Liver (tissue), 9 donors: ENCODE data around the gene MED15. TPM values are rescaled to one million over a fixed set of nuclear protein-coding genes. Genes with fewer than 3 reads are reported as not detected.

Experiments used
- DNase-seq: peaks from one replicate; pipeline ENCODE4 v3.0.0-alpha.2; 2017; ENCODE audit warnings: low spot score
- H3K27ac ChIP-seq, 2 donors: one replicate each; pipeline ENCODE4 v1.7.0; 2013; ENCODE audit warnings: inconsistent platforms in 2 of 2, low read length in 2 of 2, control low read depth in 1 of 2, low read depth in 1 of 2, mild to moderate bottlenecking in 1 of 2
- H3K27me3 ChIP-seq, 4 donors: one replicate each; pipeline versions ENCODE4 v1.6.1 to v1.7.0; 2013; ENCODE audit warnings: low read length in 3 of 4, inconsistent platforms in 1 of 4, mild to moderate bottlenecking in 1 of 4, moderate library complexity in 1 of 4; ENCODE audit not compliant: control insufficient read depth in 4 of 4, insufficient read depth in 4 of 4
- H3K36me3 ChIP-seq, 4 donors: one replicate each; pipeline versions ENCODE4 v1.6.1 to v1.7.0; 2013; ENCODE audit warnings: low read length in 3 of 4, mild to moderate bottlenecking in 3 of 4, low read depth in 1 of 4, moderate library complexity in 1 of 4; ENCODE audit not compliant: control insufficient read depth in 4 of 4, insufficient read depth in 3 of 4
- H3K4me1 ChIP-seq, 4 donors: one replicate each; pipeline versions ENCODE4 v1.6.1 to v1.7.0; 2013; ENCODE audit warnings: low read length in 3 of 4, mild to moderate bottlenecking in 3 of 4, moderate library complexity in 1 of 4; ENCODE audit not compliant: control insufficient read depth in 4 of 4, insufficient read depth in 4 of 4
- H3K4me3 ChIP-seq, 3 donors: one replicate each; pipeline versions ENCODE4 v1.6.1 to v1.7.0; 2013; ENCODE audit warnings: low read length in 3 of 3, control low read depth in 1 of 3, low read depth in 1 of 3, mild to moderate bottlenecking in 1 of 3
- H3K9ac ChIP-seq, 2 donors: one replicate each; pipeline ENCODE4 v1.7.0; 2013; ENCODE audit warnings: low read length in 2 of 2, mild to moderate bottlenecking in 2 of 2, moderate library complexity in 2 of 2, control low read depth in 1 of 2, low read depth in 1 of 2
- H3K9me3 ChIP-seq, 4 donors: one replicate each; pipeline versions ENCODE4 v1.6.1 to v1.7.0; 2013; ENCODE audit warnings: low read length in 3 of 4; ENCODE audit not compliant: control insufficient read depth in 4 of 4
- CTCF ChIP-seq: fragments of 150-350 bp; IDR thresholded peaks from 2 replicates; pipeline ENCODE4 v1.5.1; 2017; ENCODE audit warnings: improper control_type of control experiment, low read depth, low read length; ENCODE audit not compliant: missing input control
- EGR1 ChIP-seq, 2 donors: IDR thresholded peaks; 2 replicates each; pipeline ENCODE4 v1.6.1; 2016 to 2018; ENCODE audit warnings: antibody characterized with exemption in 2 of 2, low read depth in 2 of 2
- FOXA1 ChIP-seq: IDR thresholded peaks from 2 replicates; pipeline ENCODE4 v1.6.1; 2016; ENCODE audit warnings: antibody characterized with exemption
- FOXA2 ChIP-seq: IDR thresholded peaks from 2 replicates; pipeline ENCODE4 v1.6.1; 2016; ENCODE audit warnings: antibody characterized with exemption
- GABPA ChIP-seq, 2 donors: IDR thresholded peaks in 1 of 2; conservative IDR thresholded peaks in 1 of 2; 2 replicates each; pipeline ENCODE4 v1.6.1; 2016; ENCODE audit warnings: antibody characterized with exemption in 2 of 2, mild to moderate bottlenecking in 1 of 2, moderate library complexity in 1 of 2
- HNF4A ChIP-seq, 2 donors: conservative IDR thresholded peaks; 2 replicates each; pipeline ENCODE4 v1.6.1; 2016; ENCODE audit warnings: antibody characterized with exemption in 2 of 2, mild to moderate bottlenecking in 2 of 2
- HNF4G ChIP-seq: IDR thresholded peaks from 2 replicates; pipeline ENCODE4 v1.6.1; 2016; ENCODE audit warnings: antibody characterized with exemption
- JUND ChIP-seq, 2 donors: IDR thresholded peaks; 2 replicates each; pipeline ENCODE4 v1.6.1; 2016; ENCODE audit warnings: antibody characterized with exemption in 2 of 2
- NR2F2 ChIP-seq: IDR thresholded peaks from 2 replicates; pipeline ENCODE4 v1.6.1; 2016; ENCODE audit warnings: antibody characterized with exemption
- RAD21 ChIP-seq, 2 donors: IDR thresholded peaks; 2 replicates each; pipeline ENCODE4 v1.6.1; 2016; ENCODE audit warnings: antibody characterized with exemption in 2 of 2, mild to moderate bottlenecking in 2 of 2
- REST ChIP-seq: IDR thresholded peaks from 2 replicates; pipeline ENCODE4 v1.6.1; 2016; ENCODE audit warnings: antibody characterized with exemption, mild to moderate bottlenecking
- RXRA ChIP-seq, 2 donors: IDR thresholded peaks; 2 replicates each; pipeline ENCODE4 v1.6.1; 2017 to 2018; ENCODE audit warnings: antibody characterized with exemption in 2 of 2, mild to moderate bottlenecking in 1 of 2
- SP1 ChIP-seq: IDR thresholded peaks from 2 replicates; pipeline ENCODE4 v1.6.1; 2018; ENCODE audit warnings: antibody characterized with exemption, mild to moderate bottlenecking
- TAF1 ChIP-seq: conservative IDR thresholded peaks from 2 replicates; pipeline ENCODE4 v1.6.1; 2016; ENCODE audit warnings: antibody characterized with exemption, mild to moderate bottlenecking
- YY1 ChIP-seq: IDR thresholded peaks from 2 replicates; pipeline ENCODE4 v1.6.1; 2016; ENCODE audit warnings: antibody characterized with exemption, mild to moderate bottlenecking
- WGBS: extraction: QIAGEN DNeasy Blood & Tissue Kit; methylation state at CpG from one replicate; pipeline ENCODE4 v1.1.7; 2013; 5-methylcytosine and 5-hydroxymethylcytosine counted together
- polyA plus RNA-seq, 2 donors: library from polyadenylated mRNA; stranded (reverse) in 1 of 2; unstranded in 1 of 2; fragments of 200-250 nt in 1 of 2; fragments of >200 nt in 1 of 2; fragmentation: Nextera tagmentation in 1 of 2; extraction: Ambion mirVana in 1 of 2; gene quantifications; one replicate each; pipeline versions ENCODE4 v1.2.1 to v1.2.3, GENCODE V29; 2013 to 2015
- total RNA-seq, 2 donors: library from RNA; depleted of rRNA; stranded (reverse); fragments of >200 nt; gene quantifications; one replicate each; pipeline ENCODE4 v1.2.3, GENCODE V29; 2014
- TF ChIP-seq, protein P1 (sequence below): IDR thresholded peaks from 2 replicates; pipeline ENCODE4 v1.6.1; 2016; ENCODE audit warnings: antibody characterized with exemption
- TF ChIP-seq, protein P2 (sequence below): IDR thresholded peaks from 2 replicates; pipeline ENCODE4 v1.6.1; 2016; ENCODE audit warnings: antibody characterized with exemption
- TF ChIP-seq, protein P3 (sequence below): IDR thresholded peaks from 2 replicates; pipeline ENCODE4 v1.6.1; 2016; ENCODE audit warnings: antibody characterized with exemption
- donor health status: healthy.
- donor health status: healthy.
- donor health status: healthy.
- donor health status: healthy.
- donor health status: healthy.

Gene MED15
- total and polyA plus RNA-seq, 4 donors: 9.7 to 28.0 (median 16.2) TPM

DNA sequence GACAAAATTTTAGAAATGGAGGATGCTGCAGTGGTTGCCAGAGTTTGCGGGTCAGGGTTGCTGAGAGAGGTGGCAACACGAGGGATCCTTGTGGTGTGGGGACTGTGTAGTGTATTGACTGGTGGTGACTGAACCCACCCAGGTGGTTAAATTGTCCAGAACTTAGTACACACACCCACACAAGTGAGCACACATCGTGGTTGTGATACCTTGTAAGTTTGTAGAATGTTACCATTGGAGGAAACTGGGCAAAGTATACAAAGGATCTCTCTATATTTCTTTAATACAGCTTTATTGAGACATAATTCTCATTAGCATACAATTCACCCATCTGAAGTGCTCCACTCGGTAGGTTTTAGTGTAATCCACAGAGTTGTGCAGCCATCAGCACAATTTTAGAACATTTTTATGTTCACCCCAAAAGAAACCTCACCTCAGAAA, 56.1 kb downstream of the MED15 start:
- peaks cover 0 to 8% (median 3%) of the 10 kb centered on the region in 4 donors for H3K4me1 ChIP-seq
- no peak overlapping the region for H3K4me3 ChIP-seq
- H3K27me3 ChIP-seq: no peaks in the 10 kb centered on the region
- no peak for TF ChIP-seq FOXA1
- TF ChIP-seq FOXA2: no peak
- TF ChIP-seq JUND (IDR thresholded peaks at IDR 0.05): no peak
- TF ChIP-seq EGR1 (IDR thresholded peaks at IDR 0.05; ENCODE audit: low read depth in 2 of 2): no peak
- no peak for TF ChIP-seq REST
- TF ChIP-seq, protein P1, sequence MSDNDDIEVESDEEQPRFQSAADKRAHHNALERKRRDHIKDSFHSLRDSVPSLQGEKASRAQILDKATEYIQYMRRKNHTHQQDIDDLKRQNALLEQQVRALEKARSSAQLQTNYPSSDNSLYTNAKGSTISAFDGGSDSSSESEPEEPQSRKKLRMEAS: no peak
- no peak for TF ChIP-seq SP1
- TF ChIP-seq, protein P2, sequence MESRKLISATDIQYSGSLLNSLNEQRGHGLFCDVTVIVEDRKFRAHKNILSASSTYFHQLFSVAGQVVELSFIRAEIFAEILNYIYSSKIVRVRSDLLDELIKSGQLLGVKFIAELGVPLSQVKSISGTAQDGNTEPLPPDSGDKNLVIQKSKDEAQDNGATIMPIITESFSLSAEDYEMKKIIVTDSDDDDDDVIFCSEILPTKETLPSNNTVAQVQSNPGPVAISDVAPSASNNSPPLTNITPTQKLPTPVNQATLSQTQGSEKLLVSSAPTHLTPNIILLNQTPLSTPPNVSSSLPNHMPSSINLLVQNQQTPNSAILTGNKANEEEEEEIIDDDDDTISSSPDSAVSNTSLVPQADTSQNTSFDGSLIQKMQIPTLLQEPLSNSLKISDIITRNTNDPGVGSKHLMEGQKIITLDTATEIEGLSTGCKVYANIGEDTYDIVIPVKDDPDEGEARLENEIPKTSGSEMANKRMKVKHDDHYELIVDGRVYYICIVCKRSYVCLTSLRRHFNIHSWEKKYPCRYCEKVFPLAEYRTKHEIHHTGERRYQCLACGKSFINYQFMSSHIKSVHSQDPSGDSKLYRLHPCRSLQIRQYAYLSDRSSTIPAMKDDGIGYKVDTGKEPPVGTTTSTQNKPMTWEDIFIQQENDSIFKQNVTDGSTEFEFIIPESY: no peak
- no peak for TF ChIP-seq HNF4G
- TF ChIP-seq RXRA (IDR thresholded peaks at IDR 0.05): no peak
- no peak for TF ChIP-seq NR2F2
- TF ChIP-seq GABPA (IDR thresholded peaks at IDR 0.05 in 1 of 2, conservative IDR thresholded peaks at IDR 0.05 in 1 of 2): no peak
- TF ChIP-seq CTCF: no peak
- no peak for TF ChIP-seq YY1
- TF ChIP-seq HNF4A (conservative IDR thresholded peaks at IDR 0.05): no peak
- TF ChIP-seq, protein P3, sequence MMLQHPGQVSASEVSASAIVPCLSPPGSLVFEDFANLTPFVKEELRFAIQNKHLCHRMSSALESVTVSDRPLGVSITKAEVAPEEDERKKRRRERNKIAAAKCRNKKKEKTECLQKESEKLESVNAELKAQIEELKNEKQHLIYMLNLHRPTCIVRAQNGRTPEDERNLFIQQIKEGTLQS: no peak
- TF ChIP-seq RAD21 (IDR thresholded peaks at IDR 0.05): no peak
- no peak for TF ChIP-seq TAF1
- no peak for DNase-seq
- no peaks in the 10 kb centered on the region for H3K9me3 ChIP-seq
- peaks cover 22 to 41% (median 32%) of the 10 kb centered on the region in 4 donors for H3K36me3 ChIP-seq
- H3K9ac ChIP-seq: no peak overlapping the region
- H3K27ac ChIP-seq: no peak overlapping the region
- WGBS: 83% methylated on average over 4 of the region's 4 CpGs
